Epithelial cell of proximal tubule (primary cell): ENCODE results near the gene GINS3. TPM values are rescaled to one million over a fixed set of nuclear protein-coding genes. Genes with fewer than 3 reads are reported as not detected.
"Not testable (repeated sequence)": the region's sequence is repeated elsewhere in the genome, so short reads cannot be mapped to it uniquely, and the experiment has no call there.

Experiments used
- DNase-seq: peaks from one replicate; pipeline ENCODE4 v3.0.0-alpha.2; 2011; ENCODE audit warnings: low read depth
- H3K4me3 ChIP-seq: 2 replicates; pipeline ENCODE4 v1.5.1; 2011; ENCODE audit warnings: low read depth, mild to moderate bottlenecking, low read length
- total RNA-seq: library from RNA; depleted of rRNA; stranded (reverse); fragments of >200 nt; gene quantifications from 2 replicates; pipeline ENCODE4 v1.2.3, GENCODE V29; 2015
- TF ChIP-seq, protein P1 (sequence below): conservative IDR thresholded peaks from 2 replicates; pipeline ENCODE4 v1.5.1; 2012; ENCODE audit warnings: low read depth, mild to moderate bottlenecking, low read length

GINS3 gene
- total RNA-seq, 1 donor from 2014 or later, result 14.0 TPM

- H3K4me3 ChIP-seq, result no peak overlapping the region
- TF ChIP-seq, protein P1, sequence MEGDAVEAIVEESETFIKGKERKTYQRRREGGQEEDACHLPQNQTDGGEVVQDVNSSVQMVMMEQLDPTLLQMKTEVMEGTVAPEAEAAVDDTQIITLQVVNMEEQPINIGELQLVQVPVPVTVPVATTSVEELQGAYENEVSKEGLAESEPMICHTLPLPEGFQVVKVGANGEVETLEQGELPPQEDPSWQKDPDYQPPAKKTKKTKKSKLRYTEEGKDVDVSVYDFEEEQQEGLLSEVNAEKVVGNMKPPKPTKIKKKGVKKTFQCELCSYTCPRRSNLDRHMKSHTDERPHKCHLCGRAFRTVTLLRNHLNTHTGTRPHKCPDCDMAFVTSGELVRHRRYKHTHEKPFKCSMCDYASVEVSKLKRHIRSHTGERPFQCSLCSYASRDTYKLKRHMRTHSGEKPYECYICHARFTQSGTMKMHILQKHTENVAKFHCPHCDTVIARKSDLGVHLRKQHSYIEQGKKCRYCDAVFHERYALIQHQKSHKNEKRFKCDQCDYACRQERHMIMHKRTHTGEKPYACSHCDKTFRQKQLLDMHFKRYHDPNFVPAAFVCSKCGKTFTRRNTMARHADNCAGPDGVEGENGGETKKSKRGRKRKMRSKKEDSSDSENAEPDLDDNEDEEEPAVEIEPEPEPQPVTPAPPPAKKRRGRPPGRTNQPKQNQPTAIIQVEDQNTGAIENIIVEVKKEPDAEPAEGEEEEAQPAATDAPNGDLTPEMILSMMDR, result no peak
- DNase-seq, result no peak
Observed at GRCh38 chr16:58389724-58390123, 2.5 kb upstream of the GINS3 start.

- TF ChIP-seq, protein P1, result no peak
- peak overlapping the region; percentile 70 for H3K4me3 ChIP-seq
- DNase-seq, result no peak
Observed at GRCh38 chr16:58393138-58393504, 850 bp downstream of the GINS3 start.

GRCh38 chr16:58396897-58397296 is 4.6 kb downstream of the GINS3 start:
- H3K4me3 ChIP-seq, DNase-seq: not testable (repeated sequence)

DNA sequence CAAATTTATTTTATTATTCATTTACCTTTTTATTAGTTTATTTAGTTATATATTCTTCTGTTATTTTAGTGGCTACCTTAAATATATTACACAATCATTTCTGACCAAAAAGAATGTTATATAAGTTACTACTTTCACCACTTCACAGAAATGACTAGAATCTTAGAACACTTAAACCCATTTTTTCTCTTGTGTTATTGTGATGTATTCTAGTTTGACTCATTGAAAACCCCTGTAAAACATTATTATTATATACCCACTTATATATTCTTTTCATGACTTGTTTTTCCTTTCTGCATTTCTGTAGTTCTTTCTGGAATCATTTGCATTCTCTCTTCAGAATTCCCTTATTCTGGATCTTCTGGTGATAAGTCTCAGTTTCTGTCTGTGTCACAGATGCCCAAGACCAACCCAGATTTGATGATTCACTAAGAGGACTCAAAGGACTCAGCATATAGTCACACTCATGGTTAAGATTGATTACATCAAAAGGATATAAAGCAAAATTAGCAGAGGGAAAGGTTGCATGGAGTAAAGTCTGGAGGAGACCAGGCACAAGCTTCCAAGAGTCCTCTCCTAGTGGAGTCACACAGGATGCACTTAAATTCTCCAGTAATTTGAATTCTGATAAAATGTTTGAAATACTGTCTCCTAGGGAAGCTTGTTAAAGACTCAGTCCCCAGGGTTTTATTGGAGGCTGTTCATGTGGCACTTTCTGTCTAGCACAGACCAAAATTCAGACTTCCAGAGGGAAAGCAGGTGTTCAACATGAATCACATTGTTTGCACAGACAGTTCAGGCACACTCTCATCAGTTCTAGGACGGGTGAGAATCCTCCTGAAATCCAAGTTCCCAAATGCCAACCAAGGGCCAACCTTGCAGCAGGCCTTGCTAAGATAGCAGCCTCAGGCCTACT is 7.7 kb downstream of the GINS3 start:
- H3K4me3 ChIP-seq, result no peak overlapping the region
- TF ChIP-seq, protein P1, result no peak
- DNase-seq, result no peak

GRCh38 chr16:58401305-58401704 is 9.0 kb downstream of the GINS3 start:
- not testable (repeated sequence) for DNase-seq, H3K4me3 ChIP-seq

- no peak overlapping the region for H3K4me3 ChIP-seq
- no peak for DNase-seq
- TF ChIP-seq, protein P1, result no peak
Observed at GRCh38 chr16:58402796-58403195, 10.5 kb downstream of the GINS3 start.

GRCh38 chr16:58409316-58409973 is 17.2 kb downstream of the GINS3 start:
- no peak overlapping the region for H3K4me3 ChIP-seq
- peak; percentile 31 for DNase-seq
- TF ChIP-seq, protein P1, result no peak

GRCh38 chr16:58411336-58411735 is 19.1 kb downstream of the GINS3 start:
- no peak overlapping the region for H3K4me3 ChIP-seq
- DNase-seq, result no peak
- TF ChIP-seq, protein P1, result no peak
